Measurements from ENCODE around the gene RAPGEF6.

- TF ChIP-seq CTCF (conservative IDR thresholded peaks at IDR 0.05 in 1 of 2, IDR thresholded peaks at IDR 0.05 in 1 of 2; ENCODE audit: extremely low read depth in 1 of 2, insufficient read depth in 1 of 2, low read depth in 1 of 2, low read length in 2 of 2) (no peak), EZH2 (IDR thresholded peaks at IDR 0.05; ENCODE audit: borderline replicate concordance, low read length) (no peak)
These were observed 70.8 kb downstream of the RAPGEF6 start for GRCh38 chr5:131564229-131564652.
